ENCODE measurements around the gene FAM81B. TPM values are rescaled to one million over a fixed set of nuclear protein-coding genes. Genes with fewer than 3 reads are reported as not detected.
"Not testable (repeated sequence)": the region's sequence is repeated elsewhere in the genome, so short reads cannot be mapped to it uniquely, and the experiment has no call there.

The FAM81B gene
- total and polyA plus RNA-seq, 2 of the 4 experiments (the other 2 are of a cell fraction) = not detected

GRCh38 chr5:95385334-95385733 is 5.8 kb upstream of the FAM81B start:
- no peak overlapping the region for H3K4me3 ChIP-seq (ENCODE audit: insufficient read depth, low read depth, low read length)
- DNase-seq (no peak), ATAC-seq (ENCODE audit: low read depth) (no peak)
- H3K36me3 ChIP-seq (ENCODE audit: control insufficient read depth, insufficient read depth, low read length) = no peaks in the 10 kb centered on the region
- no peak overlapping the region for H2AK5ac ChIP-seq (ENCODE audit: low read depth, low read length)
- H4K91ac ChIP-seq (ENCODE audit: insufficient read depth, low read depth, low read length) = no peak overlapping the region
- CTCF ChIA-PET = no interaction called here
- H4K5ac ChIP-seq (ENCODE audit: low read depth, low read length) = no peak overlapping the region
- H3K9me3 ChIP-seq (ENCODE audit: control insufficient read depth, insufficient read depth, low read length) = no peaks in the 10 kb centered on the region
- WGBS, 2 experiments (ENCODE audit: extremely low coverage in 2 of 2, insufficient read length in 1 of 2) = no CpG with 5 or more reads among the region's 1 CpG
- TF ChIP-seq RAD21 (IDR thresholded peaks at IDR 0.05; ENCODE audit: low read length) (no peak), CTCF (conservative IDR thresholded peaks at IDR 0.05; ENCODE audit: low read depth, low read length) (no peak), MAFK (IDR thresholded peaks at IDR 0.05; ENCODE audit: low read depth, low read length) (no peak), RCOR1 (IDR thresholded peaks at IDR 0.05; ENCODE audit: insufficient replicate concordance, low read length) (no peak), CEBPB (IDR thresholded peaks at IDR 0.05; ENCODE audit: low read depth, low read length) (no peak), RFX5 (IDR thresholded peaks at IDR 0.05; ENCODE audit: low read depth, low read length) (no peak), SMC3 (IDR thresholded peaks at IDR 0.05; ENCODE audit: low read depth, low read length) (no peak), NFE2L2 (IDR thresholded peaks at IDR 0.05; ENCODE audit: low read depth, low read length) (no peak), BHLHE40 (IDR thresholded peaks at IDR 0.05; ENCODE audit: low read depth, low read length) (no peak)
- H3K79me1 ChIP-seq (ENCODE audit: low read depth in 1 of 2, low read length in 2 of 2) = no peaks in the 10 kb centered on the region
- H3K27ac ChIP-seq (ENCODE audit: insufficient read depth, low read length) = no peak overlapping the region
- no peaks in the 10 kb centered on the region for H4K20me1 ChIP-seq (ENCODE audit: insufficient read depth, low read length)
- no peak overlapping the region for H3K23ac ChIP-seq (ENCODE audit: low read depth, low read length)
- in situ Hi-C loops (cut with MboI; ENCODE audit: low sequenced_read_pairs) (no loop called here), dilution Hi-C loops (cut with HindIII; ENCODE audit: low sequenced_read_pairs, unreplicated experiment) (no loop called here), intact Hi-C loops (cut with micrococcal nuclease) (no loop called here)
- H3K4me2 ChIP-seq (ENCODE audit: low read depth, low read length) = no peak overlapping the region
- no peak overlapping the region for H4K8ac ChIP-seq (ENCODE audit: low read depth in 2 of 2, low read length in 2 of 2)
- no peak overlapping the region for H3K9ac ChIP-seq (ENCODE audit: low read depth, low read length)
- no peak overlapping the region for H2BK5ac ChIP-seq (ENCODE audit: low read depth, low read length, poor library complexity, severe bottlenecking)
- no peak overlapping the region for H2BK20ac ChIP-seq (ENCODE audit: low read depth, low read length)
- H3K56ac ChIP-seq (ENCODE audit: extremely low read depth, insufficient read depth, low read length) = no peak overlapping the region
- H2BK15ac ChIP-seq (ENCODE audit: low read depth, low read length) = no peak overlapping the region
- H3K4me1 ChIP-seq (ENCODE audit: control insufficient read depth, insufficient read depth, low read length) = no peaks in the 10 kb centered on the region
- no peak overlapping the region for H3K18ac ChIP-seq (ENCODE audit: low read depth, low read length)
- H3K27me3 ChIP-seq (ENCODE audit: control insufficient read depth, insufficient read depth, low read length) = no peaks in the 10 kb centered on the region; the same call in 1 of the 2 replicates
- H3K4ac ChIP-seq (ENCODE audit: low read depth, low read length) = no peak overlapping the region
- H2BK120ac ChIP-seq (ENCODE audit: low read depth, low read length) = no peak overlapping the region
- no peaks in the 10 kb centered on the region for H3K9me1 ChIP-seq (ENCODE audit: insufficient read depth, low read length)
- no peak overlapping the region for H2AFZ ChIP-seq (replicated peaks; ENCODE audit: low read length, poor library complexity)
- H3K14ac ChIP-seq (replicated peaks; ENCODE audit: low read depth, low read length) = no peak overlapping the region
- H2AK9ac ChIP-seq (replicated peaks; ENCODE audit: low read depth, low read length, poor library complexity) = no peak overlapping the region
- POLR2A ChIA-PET (ENCODE audit: unreplicated experiment) = no interaction called here
- no TSS peak for BruUV-seq (replicated peaks)

DNA sequence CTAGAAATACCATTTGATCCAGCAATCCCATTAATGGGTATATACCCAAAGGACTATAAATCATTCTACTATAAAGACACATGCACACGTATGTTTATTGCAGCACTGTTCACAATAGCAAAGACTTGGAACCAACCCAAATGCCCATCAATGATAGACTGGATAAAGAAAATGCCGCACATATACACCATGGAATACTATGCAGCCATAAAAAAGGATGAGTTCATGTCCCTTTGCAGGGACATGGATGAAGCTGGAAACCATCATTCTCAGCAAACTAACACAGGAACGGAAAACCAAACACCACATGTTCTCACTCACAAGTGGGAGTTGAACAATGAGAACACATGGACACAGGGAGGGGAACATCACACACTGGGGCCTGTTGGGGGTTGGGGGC is 799 bp downstream of the FAM81B start:
- H3K14ac ChIP-seq (replicated peaks; ENCODE audit: low read depth, low read length); H3K9me3 ChIP-seq (ENCODE audit: control insufficient read depth, insufficient read depth, low read length); in situ Hi-C loops (cut with MboI; ENCODE audit: low sequenced_read_pairs); H4K8ac ChIP-seq (ENCODE audit: low read depth in 2 of 2, low read length in 2 of 2); dilution Hi-C loops (cut with HindIII; ENCODE audit: low sequenced_read_pairs, unreplicated experiment); intact Hi-C loops (cut with micrococcal nuclease); H3K4ac ChIP-seq (ENCODE audit: low read depth, low read length); H2AK5ac ChIP-seq (ENCODE audit: low read depth, low read length); H2BK120ac ChIP-seq (ENCODE audit: low read depth, low read length); POLR2A ChIA-PET (ENCODE audit: unreplicated experiment); H3K27me3 ChIP-seq (ENCODE audit: control insufficient read depth, insufficient read depth, low read length); ATAC-seq (ENCODE audit: low read depth); H3K23ac ChIP-seq (ENCODE audit: low read depth, low read length); H2AFZ ChIP-seq (replicated peaks; ENCODE audit: low read length, poor library complexity); H3K27ac ChIP-seq (ENCODE audit: insufficient read depth, low read length); H3K9ac ChIP-seq (ENCODE audit: low read depth, low read length); H3K4me3 ChIP-seq (ENCODE audit: insufficient read depth, low read depth, low read length); H2BK15ac ChIP-seq (ENCODE audit: low read depth, low read length); H3K9me1 ChIP-seq (ENCODE audit: insufficient read depth, low read length); H3K18ac ChIP-seq (ENCODE audit: low read depth, low read length); H3K4me2 ChIP-seq (ENCODE audit: low read depth, low read length); DNase-seq; H3K36me3 ChIP-seq (ENCODE audit: control insufficient read depth, insufficient read depth, low read length); H2AK9ac ChIP-seq (replicated peaks; ENCODE audit: low read depth, low read length, poor library complexity); CTCF ChIA-PET; H2BK20ac ChIP-seq (ENCODE audit: low read depth, low read length); H4K91ac ChIP-seq (ENCODE audit: insufficient read depth, low read depth, low read length); H4K20me1 ChIP-seq (ENCODE audit: insufficient read depth, low read length); H2BK5ac ChIP-seq (ENCODE audit: low read depth, low read length, poor library complexity, severe bottlenecking); H3K4me1 ChIP-seq (ENCODE audit: control insufficient read depth, insufficient read depth, low read length); H3K79me1 ChIP-seq (ENCODE audit: low read depth in 1 of 2, low read length in 2 of 2); H3K56ac ChIP-seq (ENCODE audit: extremely low read depth, insufficient read depth, low read length); BruUV-seq (replicated peaks); H4K5ac ChIP-seq (ENCODE audit: low read depth, low read length): not testable (repeated sequence)
- no CpG with 5 or more reads among the region's 3 CpGs for WGBS, 2 experiments (ENCODE audit: extremely low coverage in 2 of 2, insufficient read length in 1 of 2)

Data from IMR-90 (cell line).